ENCODE results near the gene NME4. TPM values are rescaled to one million over a fixed set of nuclear protein-coding genes. Genes with fewer than 3 reads are reported as not detected.
"Not testable (repeated sequence)": the region's sequence is repeated elsewhere in the genome, so short reads cannot be mapped to it uniquely, and the experiment has no call there.

The NME4 gene
- polyA plus RNA-seq, 1 of the 3 experiments (the other 2 are of a cell fraction): 509 TPM

DNA sequence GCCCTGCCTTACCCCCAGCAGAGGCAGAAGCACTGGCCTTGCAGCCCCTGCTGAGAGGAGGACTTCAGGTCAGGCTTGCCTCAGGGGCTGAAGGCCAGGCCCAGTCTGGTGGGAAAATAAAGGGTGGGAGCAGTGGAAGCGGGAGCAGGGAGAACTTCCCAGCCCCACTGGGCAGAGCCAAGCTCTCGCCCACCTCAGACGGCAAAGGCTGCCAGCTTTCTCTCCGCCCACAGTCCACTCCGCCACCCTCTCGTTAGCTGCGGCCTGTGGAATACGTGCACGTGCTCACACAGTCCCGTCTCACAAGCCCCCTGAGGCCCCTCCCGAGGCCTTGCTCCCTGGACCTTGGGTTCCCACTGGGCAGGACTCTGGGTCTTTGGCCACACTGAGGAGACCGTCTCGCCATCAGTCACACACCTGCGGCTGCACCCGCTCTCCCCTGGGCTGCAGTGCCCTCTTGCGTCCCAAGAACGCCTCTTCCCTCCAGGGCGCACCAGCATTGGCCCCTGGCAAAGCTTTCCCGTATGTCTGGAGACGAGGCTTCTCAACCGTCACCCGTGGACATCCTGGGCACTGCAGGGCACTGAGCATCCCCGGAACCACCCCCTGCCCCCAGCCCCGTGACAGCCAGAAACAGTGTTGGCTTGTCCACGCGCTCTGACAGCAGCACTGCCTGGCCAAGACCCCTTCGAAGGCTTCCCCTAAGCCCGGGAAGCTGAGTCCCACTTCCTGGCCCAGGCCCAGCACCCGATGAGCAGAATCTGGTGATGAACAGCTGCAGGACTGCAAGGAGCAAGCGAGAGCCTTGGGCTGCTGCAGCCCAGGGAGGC lies 34.9 kb upstream of the NME4 start:
- Histone ChIP-seq H3K79me2 (ENCODE audit: insufficient read depth) (no peaks in the 10 kb centered on the region), H3K4me2 (no peak overlapping the region), H3K9me2 (no peaks in the 10 kb centered on the region), H3K9me3 (no peaks in the 10 kb centered on the region), H3K27ac (ENCODE audit: low read depth in 2 of 2, low read length in 1 of 2) (no peak overlapping the region), H3K9ac (no peak overlapping the region), H3K4me1 (ENCODE audit: control insufficient read depth in 1 of 2, insufficient read depth in 2 of 2, low read depth in 1 of 2, low read length in 1 of 2) (peaks cover 0 to 18% of the 10 kb centered on the region in 2 experiments; a peak in 1 of 4 replicates), H2AFZ (ENCODE audit: low read depth) (no peak overlapping the region), H3F3A (replicated peaks; ENCODE audit: insufficient read depth) (peaks cover 8% of the 10 kb centered on the region), H4K20me1 (ENCODE audit: insufficient read depth) (no peaks in the 10 kb centered on the region), H3K36me3 (replicated peaks in 1 of 2; ENCODE audit: control insufficient read depth in 1 of 2, insufficient read depth in 2 of 2, low read length in 1 of 2) (peaks cover 0 to under 1% of the 10 kb centered on the region in 2 experiments), H3K27me3 (ENCODE audit: insufficient read depth) (no peaks in the 10 kb centered on the region), H3K4me3 (ENCODE audit: low read depth in 2 of 2, low read length in 1 of 2) (no peak overlapping the region)
- ChIA-PET CTCF (interaction anchor here (0.6 to 4.8 kb wide), 50 partner anchors 8 to 323 kb away, joined by 3 to 74 read pairs (median 5); partner anchors contain the start of genes ARHGDIG, AXIN1, FAM234A and HBM), POLR2A (interaction anchor here (1.0 kb wide), 1 partner anchor 9 kb away, joined by 3 read pairs; the partner anchor contains the start of gene AXIN1)
- peak; percentile 90 for DNase-seq
- 47% methylated on average over 18 of the region's 30 CpGs for WGBS (ENCODE audit: low lambda C conversion rate)
- TF ChIP-seq RAD21 (IDR thresholded peaks at IDR 0.05; ENCODE audit: low read length) (peak; percentile 93), TEAD4 (IDR thresholded peaks at IDR 0.05; ENCODE audit: borderline replicate concordance, insufficient read depth) (no peak), RFX5 (IDR thresholded peaks at IDR 0.05; ENCODE audit: low read length) (no peak), GATA2 (CRISPR knock-in tag; IDR thresholded peaks at IDR 0.05) (no peak), FOSL2 (IDR thresholded peaks at IDR 0.05; ENCODE audit: borderline replicate concordance, low read depth) (no peak), SMC3 (IDR thresholded peaks at IDR 0.05; ENCODE audit: low read depth, low read length) (peak; percentile 69)
- TF ChIP-seq, protein P1, sequence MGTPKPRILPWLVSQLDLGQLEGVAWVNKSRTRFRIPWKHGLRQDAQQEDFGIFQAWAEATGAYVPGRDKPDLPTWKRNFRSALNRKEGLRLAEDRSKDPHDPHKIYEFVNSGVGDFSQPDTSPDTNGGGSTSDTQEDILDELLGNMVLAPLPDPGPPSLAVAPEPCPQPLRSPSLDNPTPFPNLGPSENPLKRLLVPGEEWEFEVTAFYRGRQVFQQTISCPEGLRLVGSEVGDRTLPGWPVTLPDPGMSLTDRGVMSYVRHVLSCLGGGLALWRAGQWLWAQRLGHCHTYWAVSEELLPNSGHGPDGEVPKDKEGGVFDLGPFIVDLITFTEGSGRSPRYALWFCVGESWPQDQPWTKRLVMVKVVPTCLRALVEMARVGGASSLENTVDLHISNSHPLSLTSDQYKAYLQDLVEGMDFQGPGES (IDR thresholded peaks at IDR 0.05; ENCODE audit: low read depth, low read length): no peak
- TF ChIP-seq, protein P2, sequence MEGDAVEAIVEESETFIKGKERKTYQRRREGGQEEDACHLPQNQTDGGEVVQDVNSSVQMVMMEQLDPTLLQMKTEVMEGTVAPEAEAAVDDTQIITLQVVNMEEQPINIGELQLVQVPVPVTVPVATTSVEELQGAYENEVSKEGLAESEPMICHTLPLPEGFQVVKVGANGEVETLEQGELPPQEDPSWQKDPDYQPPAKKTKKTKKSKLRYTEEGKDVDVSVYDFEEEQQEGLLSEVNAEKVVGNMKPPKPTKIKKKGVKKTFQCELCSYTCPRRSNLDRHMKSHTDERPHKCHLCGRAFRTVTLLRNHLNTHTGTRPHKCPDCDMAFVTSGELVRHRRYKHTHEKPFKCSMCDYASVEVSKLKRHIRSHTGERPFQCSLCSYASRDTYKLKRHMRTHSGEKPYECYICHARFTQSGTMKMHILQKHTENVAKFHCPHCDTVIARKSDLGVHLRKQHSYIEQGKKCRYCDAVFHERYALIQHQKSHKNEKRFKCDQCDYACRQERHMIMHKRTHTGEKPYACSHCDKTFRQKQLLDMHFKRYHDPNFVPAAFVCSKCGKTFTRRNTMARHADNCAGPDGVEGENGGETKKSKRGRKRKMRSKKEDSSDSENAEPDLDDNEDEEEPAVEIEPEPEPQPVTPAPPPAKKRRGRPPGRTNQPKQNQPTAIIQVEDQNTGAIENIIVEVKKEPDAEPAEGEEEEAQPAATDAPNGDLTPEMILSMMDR (IDR thresholded peaks at IDR 0.05): peak; percentile 69
- TF ChIP-seq, protein P3, sequence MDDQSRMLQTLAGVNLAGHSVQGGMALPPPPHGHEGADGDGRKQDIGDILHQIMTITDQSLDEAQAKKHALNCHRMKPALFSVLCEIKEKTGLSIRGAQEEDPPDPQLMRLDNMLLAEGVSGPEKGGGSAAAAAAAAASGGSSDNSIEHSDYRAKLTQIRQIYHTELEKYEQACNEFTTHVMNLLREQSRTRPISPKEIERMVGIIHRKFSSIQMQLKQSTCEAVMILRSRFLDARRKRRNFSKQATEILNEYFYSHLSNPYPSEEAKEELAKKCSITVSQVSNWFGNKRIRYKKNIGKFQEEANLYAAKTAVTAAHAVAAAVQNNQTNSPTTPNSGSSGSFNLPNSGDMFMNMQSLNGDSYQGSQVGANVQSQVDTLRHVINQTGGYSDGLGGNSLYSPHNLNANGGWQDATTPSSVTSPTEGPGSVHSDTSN (IDR thresholded peaks at IDR 0.05): no peak

DNA sequence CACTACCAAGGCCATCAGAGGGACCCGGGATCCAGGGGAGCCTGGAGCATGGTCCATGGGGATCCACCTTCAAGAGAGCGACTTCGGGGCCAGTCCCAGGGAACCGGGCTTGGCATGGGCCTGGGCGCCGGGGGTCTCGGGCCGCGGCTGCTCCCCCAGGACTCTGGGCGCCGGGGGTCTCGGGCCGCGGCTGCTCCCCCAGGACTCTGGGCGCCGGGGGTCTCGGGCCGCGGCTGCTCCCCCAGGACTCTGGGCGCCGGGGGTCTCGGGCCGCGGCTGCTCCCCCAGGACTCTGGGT lies 34.3 kb upstream of the NME4 start:
- not testable (repeated sequence) for H3K79me2 ChIP-seq (ENCODE audit: insufficient read depth); H3F3A ChIP-seq (replicated peaks; ENCODE audit: insufficient read depth); H4K20me1 ChIP-seq (ENCODE audit: insufficient read depth); H3K9ac ChIP-seq; H3K36me3 ChIP-seq (replicated peaks in 1 of 2; ENCODE audit: control insufficient read depth in 1 of 2, insufficient read depth in 2 of 2, low read length in 1 of 2); DNase-seq; H3K4me2 ChIP-seq; H3K27me3 ChIP-seq (ENCODE audit: insufficient read depth); H3K27ac ChIP-seq (ENCODE audit: low read depth in 2 of 2, low read length in 1 of 2); H3K9me2 ChIP-seq; H2AFZ ChIP-seq (ENCODE audit: low read depth); H3K9me3 ChIP-seq; H3K4me3 ChIP-seq (ENCODE audit: low read depth in 2 of 2, low read length in 1 of 2)
- peaks cover 0 to 18% of the 10 kb centered on the region in 2 experiments; a peak in 1 of 4 replicates for H3K4me1 ChIP-seq (ENCODE audit: control insufficient read depth in 1 of 2, insufficient read depth in 2 of 2, low read depth in 1 of 2, low read length in 1 of 2)
- ChIA-PET POLR2A (interaction anchor here (1.4 kb wide), 1 partner anchor 134 kb away, joined by 3 read pairs; no protein-coding TSS in a partner anchor), CTCF (interaction anchor here (0.6 to 4.8 kb wide), 48 partner anchors 8 to 322 kb away, joined by 3 to 74 read pairs (median 5); partner anchors contain the start of genes ARHGDIG, AXIN1, FAM234A and HBM)
- 36% methylated on average over 5 of the region's 24 CpGs for WGBS (ENCODE audit: low lambda C conversion rate)
